ENCODE data around the gene COX7A2.

DNA sequence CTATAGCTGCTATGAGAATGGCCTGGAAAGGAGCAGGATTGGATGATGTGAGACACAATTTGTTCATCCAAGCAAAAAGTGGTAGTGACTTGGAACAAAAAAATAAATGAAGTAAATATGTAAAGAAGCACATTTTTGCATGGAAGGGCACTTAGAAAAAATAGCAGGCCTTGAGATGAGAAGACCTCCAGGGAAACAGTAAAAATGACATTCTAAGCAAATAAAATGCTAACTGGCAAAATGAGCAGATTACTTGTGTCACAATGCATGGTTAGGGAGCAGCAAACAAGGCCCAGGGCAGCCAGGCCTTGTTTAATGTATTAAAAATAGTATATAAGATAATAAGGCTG, 19.8 kb upstream of the COX7A2 start:
- no peak for TF ChIP-seq POLR2AphosphoS5 (IDR thresholded peaks at IDR 0.05)
- no peak for TF ChIP-seq CTCF (IDR thresholded peaks at IDR 0.05 in 8 of 11, conservative IDR thresholded peaks at IDR 0.05 in 3 of 11)
- no peak for TF ChIP-seq POLR2A (IDR thresholded peaks at IDR 0.05)

Data from spleen (tissue), 7 donors.